Measurements from ENCODE around the gene C6orf47. TPM values are rescaled to one million over a fixed set of nuclear protein-coding genes. Genes with fewer than 3 reads are reported as not detected.

C6orf47 gene
- total and polyA plus RNA-seq, 2 of the 13 experiments (the other 11 are each of a cell fraction or from before 2014, with no cell fraction given): 1.7 to 18.1 TPM

DNA sequence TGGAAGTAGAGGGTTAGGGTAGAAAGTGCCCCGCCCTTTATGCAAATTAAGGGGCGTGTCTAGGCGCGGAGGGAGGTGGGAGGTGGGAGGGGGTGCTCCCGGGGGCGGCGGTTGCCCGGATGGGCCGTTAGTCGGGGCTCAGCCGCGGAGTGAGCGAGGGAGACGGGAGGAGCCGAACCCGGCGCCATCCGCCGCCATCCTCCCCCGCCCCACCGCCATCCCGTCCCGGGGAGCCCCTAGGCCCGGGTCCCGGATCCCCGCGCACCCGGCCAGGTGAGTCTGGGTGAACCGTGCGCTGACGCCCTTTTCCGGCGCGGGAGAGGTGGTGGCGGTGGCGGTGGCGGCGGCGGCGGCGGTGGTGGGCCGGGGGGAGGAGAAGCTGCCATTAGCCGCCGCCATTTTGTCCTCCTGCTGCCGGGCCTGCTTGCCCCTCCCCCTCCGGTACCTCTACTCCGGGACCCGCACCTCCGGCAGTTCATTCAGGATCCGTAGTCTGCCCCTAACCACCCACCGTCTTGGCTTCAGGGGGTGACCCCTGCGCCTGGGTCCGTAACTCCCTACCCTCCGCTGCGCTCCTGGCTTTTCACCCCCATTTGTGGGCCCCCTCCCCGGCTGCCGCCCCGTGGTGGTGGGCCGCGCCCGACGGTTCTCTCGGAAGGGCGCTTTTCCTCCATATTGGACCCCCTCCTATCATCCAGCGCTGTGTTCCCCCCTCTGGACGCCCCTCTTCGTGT lies 39.8 kb downstream of the C6orf47 start, which contains the start of gene PRRC2A (continued):
- TF ChIP-seq, protein P1, sequence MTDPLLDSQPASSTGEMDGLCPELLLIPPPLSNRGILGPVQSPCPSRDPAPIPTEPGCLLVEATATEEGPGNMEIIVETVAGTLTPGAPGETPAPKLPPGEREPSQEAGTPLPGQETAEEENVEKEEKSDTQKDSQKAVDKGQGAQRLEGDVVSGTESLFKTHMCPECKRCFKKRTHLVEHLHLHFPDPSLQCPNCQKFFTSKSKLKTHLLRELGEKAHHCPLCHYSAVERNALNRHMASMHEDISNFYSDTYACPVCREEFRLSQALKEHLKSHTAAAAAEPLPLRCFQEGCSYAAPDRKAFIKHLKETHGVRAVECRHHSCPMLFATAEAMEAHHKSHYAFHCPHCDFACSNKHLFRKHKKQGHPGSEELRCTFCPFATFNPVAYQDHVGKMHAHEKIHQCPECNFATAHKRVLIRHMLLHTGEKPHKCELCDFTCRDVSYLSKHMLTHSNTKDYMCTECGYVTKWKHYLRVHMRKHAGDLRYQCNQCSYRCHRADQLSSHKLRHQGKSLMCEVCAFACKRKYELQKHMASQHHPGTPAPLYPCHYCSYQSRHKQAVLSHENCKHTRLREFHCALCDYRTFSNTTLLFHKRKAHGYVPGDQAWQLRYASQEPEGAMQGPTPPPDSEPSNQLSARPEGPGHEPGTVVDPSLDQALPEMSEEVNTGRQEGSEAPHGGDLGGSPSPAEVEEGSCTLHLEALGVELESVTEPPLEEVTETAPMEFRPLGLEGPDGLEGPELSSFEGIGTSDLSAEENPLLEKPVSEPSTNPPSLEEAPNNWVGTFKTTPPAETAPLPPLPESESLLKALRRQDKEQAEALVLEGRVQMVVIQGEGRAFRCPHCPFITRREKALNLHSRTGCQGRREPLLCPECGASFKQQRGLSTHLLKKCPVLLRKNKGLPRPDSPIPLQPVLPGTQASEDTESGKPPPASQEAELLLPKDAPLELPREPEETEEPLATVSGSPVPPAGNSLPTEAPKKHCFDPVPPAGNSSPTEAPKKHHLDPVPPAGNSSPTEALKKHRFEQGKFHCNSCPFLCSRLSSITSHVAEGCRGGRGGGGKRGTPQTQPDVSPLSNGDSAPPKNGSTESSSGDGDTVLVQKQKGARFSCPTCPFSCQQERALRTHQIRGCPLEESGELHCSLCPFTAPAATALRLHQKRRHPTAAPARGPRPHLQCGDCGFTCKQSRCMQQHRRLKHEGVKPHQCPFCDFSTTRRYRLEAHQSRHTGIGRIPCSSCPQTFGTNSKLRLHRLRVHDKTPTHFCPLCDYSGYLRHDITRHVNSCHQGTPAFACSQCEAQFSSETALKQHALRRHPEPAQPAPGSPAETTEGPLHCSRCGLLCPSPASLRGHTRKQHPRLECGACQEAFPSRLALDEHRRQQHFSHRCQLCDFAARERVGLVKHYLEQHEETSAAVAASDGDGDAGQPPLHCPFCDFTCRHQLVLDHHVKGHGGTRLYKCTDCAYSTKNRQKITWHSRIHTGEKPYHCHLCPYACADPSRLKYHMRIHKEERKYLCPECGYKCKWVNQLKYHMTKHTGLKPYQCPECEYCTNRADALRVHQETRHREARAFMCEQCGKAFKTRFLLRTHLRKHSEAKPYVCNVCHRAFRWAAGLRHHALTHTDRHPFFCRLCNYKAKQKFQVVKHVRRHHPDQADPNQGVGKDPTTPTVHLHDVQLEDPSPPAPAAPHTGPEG (CRISPR knock-in tag; IDR thresholded peaks at IDR 0.05): no peak
- TF ChIP-seq JDP2 (CRISPR knock-in tag; IDR thresholded peaks at IDR 0.05; ENCODE audit: borderline replicate concordance) (no peak), MYNN (CRISPR knock-in tag; IDR thresholded peaks at IDR 0.05; ENCODE audit: low read depth) (no peak), MAFG (CRISPR knock-in tag; IDR thresholded peaks at IDR 0.05) (no peak), SNAPC2 (CRISPR knock-in tag; IDR thresholded peaks at IDR 0.05) (peak; percentile 96; the same call in 1 of the 2 replicates), CAMTA2 (CRISPR knock-in tag; IDR thresholded peaks at IDR 0.05; ENCODE audit: borderline replicate concordance) (peak; percentile 87; the same call in 1 of the 2 replicates), SNRNP70 (IDR thresholded peaks at IDR 0.05; ENCODE audit: low read depth, low read length) (no peak), NFE2L1 (CRISPR knock-in tag; IDR thresholded peaks at IDR 0.05; ENCODE audit: borderline replicate concordance) (no peak), ZNF557 (CRISPR knock-in tag; IDR thresholded peaks at IDR 0.05) (no peak), SIX1 (CRISPR knock-in tag; IDR thresholded peaks at IDR 0.05; ENCODE audit: borderline replicate concordance) (no peak), SALL1 (CRISPR knock-in tag; IDR thresholded peaks at IDR 0.05) (peak; percentile 76; the same call in 1 of the 2 replicates), NCOR1 (IDR thresholded peaks at IDR 0.05; ENCODE audit: borderline replicate concordance, low read length) (no peak), JUND (CRISPR knock-in tag; IDR thresholded peaks at IDR 0.05) (no peak), ATF7 (IDR thresholded peaks at IDR 0.05) (no peak), ATF7 (CRISPR knock-in tag; IDR thresholded peaks at IDR 0.05) (peak; percentile 25; the same call in 1 of the 2 replicates), ZNF383 (CRISPR knock-in tag; IDR thresholded peaks at IDR 0.05; ENCODE audit: borderline replicate concordance) (no peak), CEBPG (CRISPR knock-in tag; IDR thresholded peaks at IDR 0.05) (no peak), ZNF883 (CRISPR knock-in tag; IDR thresholded peaks at IDR 0.05; ENCODE audit: not compliant biosample characterization) (no peak), TBX3 (IDR thresholded peaks at IDR 0.05; ENCODE audit: borderline replicate concordance) (peak; percentile 56; the same call in 1 of the 2 replicates), ZMYM2 (CRISPR knock-in tag; IDR thresholded peaks at IDR 0.05) (no peak), POLR2AphosphoS2 (IDR thresholded peaks at IDR 0.05; ENCODE audit: low read depth, low read length) (no peak)
- TF ChIP-seq, protein P2, sequence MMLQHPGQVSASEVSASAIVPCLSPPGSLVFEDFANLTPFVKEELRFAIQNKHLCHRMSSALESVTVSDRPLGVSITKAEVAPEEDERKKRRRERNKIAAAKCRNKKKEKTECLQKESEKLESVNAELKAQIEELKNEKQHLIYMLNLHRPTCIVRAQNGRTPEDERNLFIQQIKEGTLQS (CRISPR knock-in tag; IDR thresholded peaks at IDR 0.05): 0 out of 2 replicates have a peak, but pooled peaks have one; percentile 44
- TF ChIP-seq, protein P3, sequence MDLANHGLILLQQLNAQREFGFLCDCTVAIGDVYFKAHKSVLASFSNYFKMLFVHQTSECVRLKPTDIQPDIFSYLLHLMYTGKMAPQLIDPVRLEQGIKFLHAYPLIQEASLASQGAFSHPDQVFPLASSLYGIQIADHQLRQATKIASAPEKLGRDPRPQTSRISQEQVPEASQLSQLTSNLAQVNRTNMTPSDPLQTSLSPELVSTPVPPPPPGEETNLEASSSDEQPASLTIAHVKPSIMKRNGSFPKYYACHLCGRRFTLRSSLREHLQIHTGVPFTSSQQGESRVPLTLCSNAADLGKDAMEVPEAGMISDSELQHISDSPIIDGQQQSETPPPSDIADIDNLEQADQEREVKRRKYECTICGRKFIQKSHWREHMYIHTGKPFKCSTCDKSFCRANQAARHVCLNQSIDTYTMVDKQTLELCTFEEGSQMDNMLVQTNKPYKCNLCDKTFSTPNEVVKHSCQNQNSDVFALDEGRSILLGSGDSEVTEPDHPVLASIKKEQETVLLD (CRISPR knock-in tag; IDR thresholded peaks at IDR 0.05; ENCODE audit: low read depth): peak; percentile 99
- TF ChIP-seq, protein P4, sequence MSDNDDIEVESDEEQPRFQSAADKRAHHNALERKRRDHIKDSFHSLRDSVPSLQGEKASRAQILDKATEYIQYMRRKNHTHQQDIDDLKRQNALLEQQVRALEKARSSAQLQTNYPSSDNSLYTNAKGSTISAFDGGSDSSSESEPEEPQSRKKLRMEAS (IDR thresholded peaks at IDR 0.05): peak; percentile 24; the same call in 1 of the 2 replicates

Measured in HepG2 (cell line).